ENCODE data around the gene SV2C.

SV2C gene

GRCh38 chr5:76385540-76385939, 302.4 kb downstream of the SV2C start:
- DNase-seq: no peak

DNA sequence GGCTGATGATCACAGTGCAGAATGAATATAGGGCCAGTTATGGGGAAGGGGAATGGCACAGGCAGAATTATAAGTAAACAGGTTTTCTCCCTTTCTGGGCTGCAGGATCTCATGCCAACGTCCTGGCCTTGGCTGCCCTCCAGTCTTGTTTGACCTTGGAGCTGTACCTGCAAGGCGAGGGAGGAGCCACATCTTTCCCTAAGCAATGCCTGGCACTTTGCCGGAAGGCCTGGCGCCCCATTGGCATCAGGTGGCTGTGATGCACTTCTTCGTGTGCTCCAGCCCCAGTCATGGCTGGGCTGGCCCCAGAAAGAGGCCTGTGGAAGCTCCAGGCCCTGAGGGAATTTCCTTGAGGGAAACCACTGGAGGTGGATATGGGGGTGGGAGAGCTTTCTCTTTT, 303.2 kb downstream of the SV2C start:
- DNase-seq: no peak

GRCh38 chr5:76388236-76388635, 305.1 kb downstream of the SV2C start:
- DNase-seq: no peak

DNA sequence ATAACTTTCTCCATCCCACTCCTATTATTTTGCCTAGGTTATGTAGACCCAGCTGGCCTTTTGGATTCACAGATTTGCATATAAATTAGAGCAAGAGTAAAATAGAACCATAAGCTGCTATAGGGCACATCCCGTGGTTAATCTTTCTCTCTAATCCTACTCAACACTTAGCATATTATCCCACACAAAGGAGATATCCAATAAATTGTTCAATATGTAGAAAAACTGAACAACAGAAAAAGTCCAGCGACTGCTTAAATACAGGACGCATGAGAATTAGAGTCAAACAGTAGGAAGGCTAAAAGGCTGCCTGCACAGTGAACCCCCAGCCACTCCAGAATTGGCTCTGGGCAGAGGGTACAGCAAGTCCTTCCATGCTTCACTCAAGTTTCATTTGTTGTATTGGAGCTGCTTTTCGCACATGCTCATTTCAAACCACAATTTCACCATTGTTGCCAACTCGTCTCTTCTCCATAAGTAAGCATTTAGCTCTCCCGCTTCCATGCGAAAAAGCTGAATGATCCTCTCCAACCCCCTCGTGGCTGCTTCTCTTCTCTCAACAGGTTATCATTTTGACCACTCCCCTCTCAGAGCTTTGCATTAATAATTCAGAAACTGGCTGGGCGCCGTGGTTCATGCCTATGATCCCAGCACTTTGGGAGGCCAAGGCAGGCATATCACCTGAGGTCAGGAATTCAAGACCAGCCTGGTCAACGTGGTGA, 305.8 kb downstream of the SV2C start:
- DNase-seq: no peak

DNA sequence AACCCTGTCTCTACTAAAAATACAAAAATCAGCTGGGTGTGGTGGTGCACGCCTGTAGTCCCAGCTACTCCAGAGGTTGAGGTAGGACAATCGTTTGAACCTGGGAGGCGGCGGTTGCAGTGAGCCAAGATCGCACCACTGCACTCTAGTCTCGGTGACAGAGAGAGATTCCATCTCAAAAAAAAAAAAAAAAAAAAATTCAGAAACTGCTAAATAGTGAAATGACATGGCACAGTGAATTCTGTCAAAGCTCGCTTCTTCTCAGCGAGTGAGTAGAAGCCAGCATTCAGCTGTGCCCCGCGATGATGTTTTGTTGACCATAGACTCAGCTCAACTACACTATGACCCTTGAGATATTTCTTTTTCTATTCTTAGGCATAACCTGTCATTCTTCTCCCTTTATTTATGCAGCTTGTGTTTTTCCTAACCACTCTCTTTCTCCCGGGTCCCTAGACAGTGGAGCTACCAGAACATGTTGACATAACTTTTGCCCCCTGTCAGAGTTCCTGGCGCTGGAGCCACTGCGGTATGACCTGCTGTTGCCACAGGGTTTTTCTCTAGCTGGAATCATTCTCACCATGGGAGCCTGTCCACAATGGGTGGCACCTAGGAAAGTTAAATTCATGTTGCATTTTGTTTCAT, 306.5 kb downstream of the SV2C start:
- no peak for DNase-seq

DNA sequence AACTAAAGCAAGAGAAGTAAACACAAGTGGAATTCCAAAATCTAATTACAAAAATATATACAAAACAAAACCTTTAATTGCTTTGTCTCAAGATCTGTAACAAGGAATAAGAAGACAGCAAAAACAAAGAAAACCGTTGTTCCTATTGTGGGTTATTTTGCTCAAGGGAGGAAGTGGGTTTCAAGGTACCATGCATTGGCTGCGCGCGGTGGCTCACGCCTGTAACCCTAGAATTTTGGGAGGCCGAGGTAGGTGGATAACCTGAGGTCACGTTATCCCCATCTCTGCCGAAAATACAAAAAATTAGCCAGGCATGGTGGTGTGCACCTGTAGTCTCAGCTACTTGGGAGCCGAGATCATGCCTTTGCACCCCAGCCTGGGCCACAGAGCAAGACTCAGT, 307.8 kb downstream of the SV2C start:
- DNase-seq: no peak

DNA sequence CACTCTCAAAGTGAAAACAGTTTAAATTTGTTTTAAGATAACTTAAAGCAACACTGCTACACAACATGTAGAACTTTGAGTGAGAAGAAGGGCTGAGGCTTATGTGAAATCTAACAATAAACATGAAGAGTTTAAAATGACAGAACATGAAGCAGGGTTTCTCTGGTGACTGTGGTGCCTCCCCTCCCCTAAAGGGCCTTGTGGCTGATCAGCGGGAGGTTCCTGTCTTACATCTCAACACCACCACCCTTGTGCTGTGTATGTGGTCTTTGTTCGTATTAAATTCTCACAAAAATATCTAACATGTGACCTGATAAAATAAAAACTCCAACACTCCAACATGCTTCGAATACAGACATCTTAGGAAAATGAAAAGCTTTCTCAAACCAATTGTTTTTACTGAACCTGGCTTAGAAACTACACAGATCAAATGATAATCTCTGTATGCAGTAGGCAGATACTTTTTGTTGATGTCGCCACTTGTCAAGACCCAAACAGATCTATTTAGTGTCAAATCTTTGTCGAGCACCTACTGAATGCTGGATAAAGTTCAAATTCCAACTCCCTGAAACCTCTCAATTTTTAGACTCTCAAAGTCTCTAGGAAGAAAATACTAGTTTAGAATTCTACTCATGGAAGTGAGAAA, 310.0 kb downstream of the SV2C start:
- peak in 1 of 2 donors; percentile 32 for DNase-seq

GRCh38 chr5:76397200-76397599, 314.0 kb downstream of the SV2C start:
- no peak for DNase-seq

- no peak for DNase-seq
Measured at GRCh38 chr5:76399268-76399667, 316.1 kb downstream of the SV2C start.

DNA sequence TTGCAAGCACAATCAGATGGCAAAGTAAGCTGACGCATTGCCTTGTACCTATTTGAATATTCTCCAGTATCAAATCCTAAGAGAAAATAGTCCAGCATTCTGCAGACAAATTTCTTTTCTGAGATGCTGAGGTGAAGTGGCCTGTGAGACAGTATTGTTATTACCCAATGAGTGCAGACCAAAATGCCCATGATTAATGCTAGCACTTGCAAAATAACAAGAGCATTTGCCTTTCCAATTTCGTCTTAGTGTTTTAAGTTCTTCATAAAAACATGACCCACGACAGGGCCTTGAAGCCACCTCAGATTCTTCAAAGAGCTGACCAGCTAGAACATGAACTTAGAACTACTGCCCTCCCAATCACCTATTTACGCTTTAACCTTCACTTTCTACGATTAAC, 317.3 kb downstream of the SV2C start:
- no peak for DNase-seq

- DNase-seq: peak in 1 of 2 donors; percentile 10
Measured at GRCh38 chr5:76401801-76402250, 318.6 kb downstream of the SV2C start.

DNA sequence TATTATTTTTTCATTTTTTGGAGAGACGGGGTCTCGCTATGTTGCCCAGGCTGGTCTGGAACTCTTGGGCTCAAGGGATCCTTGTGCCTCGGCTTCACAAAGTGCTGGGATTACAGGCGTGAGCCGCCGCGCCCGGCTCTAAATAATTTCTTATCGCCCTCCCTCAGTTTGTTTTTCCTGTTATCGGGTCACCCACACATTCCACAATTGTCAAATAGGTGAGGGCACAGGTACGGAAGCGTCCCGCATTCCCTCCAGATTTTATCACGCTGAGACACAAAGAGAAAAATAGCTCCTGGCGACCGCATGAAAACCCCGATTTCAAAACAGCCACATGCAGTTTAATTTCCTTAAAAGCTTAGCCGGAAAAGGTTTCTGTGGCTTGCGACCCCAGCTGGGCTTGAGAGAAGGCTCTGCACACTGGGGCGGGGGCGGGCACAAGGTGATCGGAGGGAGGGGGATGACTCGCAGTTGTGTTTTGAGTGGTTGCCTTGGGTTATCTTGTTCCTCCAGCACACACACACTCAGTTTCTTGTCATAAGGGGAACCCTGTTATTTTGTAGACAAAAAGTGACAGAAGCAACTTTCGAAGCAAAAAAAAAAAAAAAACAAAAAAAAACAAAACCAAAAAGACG, 319.2 kb downstream of the SV2C start:
- DNase-seq: peak; percentile 27 to 99

- peak; percentile 75 to 94 for DNase-seq
Measured at GRCh38 chr5:76402886-76403765, 319.9 kb downstream of the SV2C start, which contains the start of gene IQGAP2. IQGAP2 (plus strand) TSS chr5:76403285; CDS start chr5:76403546, 261 bp downstream.

Data from bone marrow (tissue), 2 donors.